ENCODE data around the gene CDY1.
"Not testable (repeated sequence)": the region's sequence is repeated elsewhere in the genome, so short reads cannot be mapped to it uniquely, and the experiment has no call there.

CDY1 gene, protein sequence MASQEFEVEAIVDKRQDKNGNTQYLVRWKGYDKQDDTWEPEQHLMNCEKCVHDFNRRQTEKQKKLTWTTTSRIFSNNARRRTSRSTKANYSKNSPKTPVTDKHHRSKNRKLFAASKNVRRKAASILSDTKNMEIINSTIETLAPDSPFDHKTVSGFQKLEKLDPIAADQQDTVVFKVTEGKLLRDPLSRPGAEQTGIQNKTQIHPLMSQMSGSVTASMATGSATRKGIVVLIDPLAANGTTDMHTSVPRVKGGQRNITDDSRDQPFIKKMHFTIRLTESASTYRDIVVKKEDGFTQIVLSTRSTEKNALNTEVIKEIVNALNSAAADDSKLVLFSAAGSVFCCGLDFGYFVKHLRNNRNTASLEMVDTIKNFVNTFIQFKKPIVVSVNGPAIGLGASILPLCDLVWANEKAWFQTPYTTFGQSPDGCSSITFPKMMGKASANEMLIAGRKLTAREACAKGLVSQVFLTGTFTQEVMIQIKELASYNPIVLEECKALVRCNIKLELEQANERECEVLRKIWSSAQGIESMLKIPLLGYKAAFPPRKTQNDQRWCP
- 0 reads per million in 2 experiments for total RNA-seq

DNA sequence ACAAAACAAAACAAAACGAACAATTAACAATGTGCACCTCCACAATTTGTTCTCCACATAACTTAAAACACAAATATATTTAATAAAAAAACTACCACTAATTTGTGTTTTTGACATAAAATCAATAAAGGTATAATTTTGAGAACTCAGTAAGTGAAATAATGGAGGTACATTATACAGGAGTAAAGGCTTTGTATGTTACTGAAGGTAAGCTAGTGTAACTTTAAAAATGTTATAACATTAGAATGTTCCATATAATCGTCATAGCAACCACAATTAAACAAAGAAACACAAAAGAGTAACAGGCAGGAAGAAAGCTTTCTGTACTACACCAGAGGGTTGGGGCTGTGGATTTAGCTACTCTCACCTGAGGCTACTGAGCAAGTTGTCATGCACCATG lies at the start of gene CDY1:
CDY1 (plus strand) TSS at position 301 of the 400 bp plus-strand sequence. CDS start 326 bp downstream, outside the sequence.
- DNase-seq (ENCODE audit: low read depth): not testable (repeated sequence)

DNA sequence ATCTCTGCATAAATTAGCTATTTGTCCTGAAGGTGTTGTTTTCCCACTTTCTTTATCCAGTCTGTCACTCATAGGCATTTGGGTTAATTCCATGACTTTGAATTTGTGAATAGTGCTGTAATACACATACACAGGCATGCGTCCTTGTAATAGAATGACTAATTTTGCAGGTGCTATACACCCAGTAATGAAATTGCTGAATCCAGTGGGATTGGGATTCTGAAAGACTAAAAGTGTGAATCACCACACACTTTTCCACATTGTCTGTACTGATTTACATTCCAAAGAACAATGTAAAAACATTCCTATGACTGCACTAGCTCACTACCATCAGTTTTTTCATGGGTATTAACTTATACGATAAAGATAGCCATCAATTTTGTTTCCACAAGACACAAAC lies 28.6 kb upstream of the CDY1 start:
- not testable (repeated sequence) for DNase-seq (ENCODE audit: low read depth)

DNA sequence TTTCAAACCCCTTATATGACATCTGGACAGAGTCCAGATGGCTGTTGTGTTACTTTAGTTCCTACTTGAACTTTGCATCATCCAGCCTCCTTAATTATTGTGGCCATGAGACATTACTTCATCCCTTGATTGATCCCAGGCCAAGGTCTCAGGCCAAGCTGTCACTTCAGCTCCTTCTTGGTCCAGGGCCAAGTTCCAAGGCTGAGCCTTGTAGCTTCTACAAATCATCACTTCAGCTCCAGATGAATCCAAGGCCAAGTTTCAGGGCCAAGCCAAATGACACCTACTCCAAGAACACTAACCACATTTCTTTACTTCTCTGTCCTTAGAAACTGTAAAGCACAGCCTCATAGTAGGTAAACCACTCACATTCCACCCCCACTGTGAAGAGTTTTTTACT lies 1.7 kb upstream of the CDY1 start:
- not testable (repeated sequence) for DNase-seq (ENCODE audit: low read depth)

DNA sequence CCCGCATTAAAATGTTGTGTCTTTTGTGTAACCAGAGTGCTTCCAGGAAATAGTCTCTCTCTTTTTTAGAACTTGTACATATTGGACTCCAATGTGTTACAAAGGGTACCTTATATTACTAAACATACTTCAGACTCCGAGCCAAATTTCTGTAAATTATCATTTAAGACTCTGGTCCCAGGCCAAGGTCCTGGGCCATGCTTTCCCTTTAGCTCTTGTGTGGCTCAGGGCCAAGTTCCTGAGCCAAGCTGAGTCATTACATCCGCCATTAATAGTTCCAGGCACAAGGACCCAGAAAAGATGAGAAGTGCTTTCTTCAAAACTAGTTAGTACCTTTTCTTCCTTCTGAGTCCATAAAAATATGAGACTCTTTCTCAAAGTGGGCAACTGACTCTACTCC lies 4.6 kb downstream of the CDY1 start:
- not testable (repeated sequence) for DNase-seq (ENCODE audit: low read depth)

DNA sequence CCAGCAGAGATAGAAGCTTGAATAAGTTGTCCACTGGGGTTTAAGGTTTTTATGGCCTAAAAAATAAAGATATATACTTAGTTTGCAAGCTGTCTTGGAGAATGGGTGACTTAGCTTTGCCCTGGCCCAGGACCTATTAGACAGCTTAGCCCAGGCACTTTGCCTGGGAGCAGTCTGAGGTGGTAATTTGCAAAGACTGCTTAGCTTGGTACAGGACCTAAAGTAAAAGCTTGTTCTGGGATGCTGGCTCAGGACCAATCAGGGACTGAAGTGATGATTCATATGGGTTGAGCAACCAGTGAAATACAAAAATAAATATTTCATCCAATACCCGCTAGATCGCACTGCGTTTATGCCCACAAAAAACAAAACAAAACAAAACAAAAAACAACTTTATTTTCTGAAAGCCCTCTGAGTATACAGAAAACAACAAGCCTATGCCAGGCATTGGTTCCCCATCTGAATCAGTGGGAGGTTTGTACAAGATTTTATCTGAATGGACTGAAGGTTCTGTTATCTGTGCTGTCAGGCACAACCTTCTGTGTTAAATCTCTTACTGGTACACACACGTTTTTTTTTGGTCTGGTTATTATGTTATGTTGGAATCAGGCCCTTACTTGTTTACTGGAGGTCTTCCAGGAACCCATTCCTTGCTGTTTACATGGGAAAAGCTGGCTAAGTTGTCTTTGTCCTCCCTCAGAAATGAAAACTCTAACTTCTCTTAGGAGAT lies 8.6 kb downstream of the CDY1 start:
- DNase-seq (ENCODE audit: low read depth): not testable (repeated sequence)

DNA sequence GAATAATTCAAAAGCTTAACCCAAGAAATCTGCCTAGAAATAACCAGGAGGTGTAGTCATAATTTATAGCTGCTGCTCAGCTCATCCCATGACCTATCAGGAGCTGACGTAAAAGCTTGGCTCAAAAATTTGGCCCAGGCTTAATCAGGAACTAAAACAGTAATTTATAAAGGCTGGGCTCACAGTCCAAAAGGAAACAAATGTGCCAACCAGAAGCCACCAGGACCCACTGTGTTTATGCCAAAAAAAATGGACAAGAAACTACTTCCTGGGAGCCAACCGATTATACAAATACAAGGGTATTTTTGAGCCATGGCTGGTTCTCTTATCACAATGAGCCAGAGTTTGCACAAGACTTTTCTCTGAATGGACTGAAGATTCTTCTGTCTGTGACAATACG lies 17.9 kb downstream of the CDY1 start:
- not testable (repeated sequence) for DNase-seq (ENCODE audit: low read depth)

DNA sequence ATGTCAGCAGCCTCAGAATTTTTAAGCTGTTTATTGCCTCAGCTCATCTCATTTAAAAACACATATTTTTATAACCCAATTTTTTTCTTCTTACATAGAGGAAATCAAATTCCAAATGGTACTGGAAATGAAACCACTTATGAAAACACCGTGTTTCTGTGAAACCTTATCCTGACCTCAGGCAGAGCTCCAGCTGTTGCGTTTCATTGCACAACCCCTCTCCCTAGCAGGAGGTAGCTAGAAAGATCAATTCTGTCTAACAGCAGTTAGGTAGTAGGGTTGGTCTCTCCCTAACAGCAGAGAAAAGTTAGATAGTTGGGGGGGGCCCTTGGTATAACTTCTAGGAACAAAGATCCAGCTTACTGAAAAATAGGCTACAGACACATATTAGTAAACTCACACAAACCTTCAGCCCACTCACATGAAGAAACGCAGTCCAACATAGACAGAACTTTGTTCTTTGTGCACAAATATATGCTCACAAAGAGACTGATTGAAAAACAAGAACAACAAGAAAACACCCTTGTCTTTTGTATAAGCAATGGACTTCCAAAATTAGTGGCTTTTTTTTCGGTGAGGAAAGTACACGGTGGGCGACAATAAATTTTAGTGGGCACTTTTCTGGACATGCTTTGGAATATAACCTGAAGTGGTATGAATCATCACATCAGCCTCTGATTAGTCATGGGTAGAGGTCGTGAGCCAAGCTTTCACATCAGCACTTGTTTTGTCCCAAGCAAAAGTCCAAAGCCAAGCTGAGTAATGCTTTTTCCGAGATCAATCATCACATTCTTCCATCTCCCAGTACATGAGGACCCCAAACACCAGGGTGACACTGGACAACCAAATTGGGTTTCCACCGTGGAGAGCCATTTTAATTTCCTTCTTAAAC lies 21.4 kb downstream of the CDY1 start:
- not testable (repeated sequence) for DNase-seq (ENCODE audit: low read depth)
